Kidney epithelial cell (primary cell): ENCODE data around the gene BPTF. TPM values are rescaled to one million over a fixed set of nuclear protein-coding genes. Genes with fewer than 3 reads are reported as not detected.

Experiments
- DNase-seq: peaks from one replicate; pipeline ENCODE4 v3.0.0-alpha.2; 2010; ENCODE audit warnings: low read depth
- H3K27me3 ChIP-seq: 2 replicates; pipeline ENCODE4 v1.6.0; 2011; ENCODE audit warnings: low read length; ENCODE audit not compliant: control insufficient read depth, insufficient read depth
- H3K36me3 ChIP-seq: 2 replicates; pipeline ENCODE4 v1.5.1; 2011; ENCODE audit warnings: low read length; ENCODE audit not compliant: control insufficient read depth, insufficient read depth
- H3K4me3 ChIP-seq: 2 replicates; pipeline ENCODE4 v1.5.1; 2011; ENCODE audit warnings: low read depth, mild to moderate bottlenecking, control low read depth, low read length
- CTCF ChIP-seq: IDR thresholded peaks from 2 replicates; pipeline ENCODE4 v1.5.1; 2011; ENCODE audit warnings: mild to moderate bottlenecking, moderate library complexity, low read length, control low read depth, inconsistent platforms; ENCODE audit not compliant: insufficient read depth, poor library complexity, severe bottlenecking
- total RNA-seq: library from RNA; depleted of rRNA; stranded (reverse); fragments of >200 nt; gene quantifications from 2 replicates; pipeline ENCODE4 v1.2.3, GENCODE V29; 2015

Gene BPTF
- total RNA-seq, 1 donor from 2014 or later, result 41.3 TPM

GRCh38 chr17:67998466-67998865 lies 173.2 kb downstream of the BPTF start:
- no peak for TF ChIP-seq CTCF

GRCh38 chr17:67999291-67999911 lies 174.1 kb downstream of the BPTF start:
- TF ChIP-seq CTCF, result no peak
- Histone ChIP-seq H3K36me3 (no peaks in the 10 kb centered on the region), H3K4me3 (no peak overlapping the region), H3K27me3 (no peaks in the 10 kb centered on the region)
- no peak for DNase-seq

More at GRCh38 chr17:67998466-67998865, 173.2 kb downstream of the BPTF start:
- DNase-seq, result no peak
- Histone ChIP-seq H3K4me3 (no peak overlapping the region), H3K36me3 (no peaks in the 10 kb centered on the region), H3K27me3 (no peaks in the 10 kb centered on the region)

- H3K36me3 ChIP-seq, result no peaks in the 10 kb centered on the region
- no peak overlapping the region for H3K4me3 ChIP-seq
- no peak for DNase-seq
- no peaks in the 10 kb centered on the region for H3K27me3 ChIP-seq
- TF ChIP-seq CTCF, result no peak
Observed at GRCh38 chr17:68004201-68004600, 178.9 kb downstream of the BPTF start.

- H3K4me3 ChIP-seq, result no peak overlapping the region
- no peak for DNase-seq
- no peaks in the 10 kb centered on the region for H3K36me3 ChIP-seq
- TF ChIP-seq CTCF, result no peak
- no peaks in the 10 kb centered on the region for H3K27me3 ChIP-seq
Observed at GRCh38 chr17:68006797-68007196, 181.5 kb downstream of the BPTF start.

GRCh38 chr17:68011199-68011665 lies 185.9 kb downstream of the BPTF start:
- H3K36me3 ChIP-seq, result no peaks in the 10 kb centered on the region
- H3K27me3 ChIP-seq, result no peaks in the 10 kb centered on the region
- peak; percentile 71 for TF ChIP-seq CTCF
- DNase-seq, result no peak
- H3K4me3 ChIP-seq, result peak overlapping the region; percentile 20

GRCh38 chr17:68013385-68013784 lies 188.1 kb downstream of the BPTF start:
- H3K36me3 ChIP-seq, result no peaks in the 10 kb centered on the region
- no peak for DNase-seq
- no peak overlapping the region for H3K4me3 ChIP-seq
- no peak for TF ChIP-seq CTCF
- no peaks in the 10 kb centered on the region for H3K27me3 ChIP-seq
